ENCODE data around the gene NPHP1. TPM values are rescaled to one million over a fixed set of nuclear protein-coding genes. Genes with fewer than 3 reads are reported as not detected.
"Not testable (repeated sequence)": the region's sequence is repeated elsewhere in the genome, so short reads cannot be mapped to it uniquely, and the experiment has no call there.

The NPHP1 gene
- total RNA-seq, 1 donor from 2014 or later: 9.8 TPM

- TF ChIP-seq CTCF (IDR thresholded peaks at IDR 0.05): no peak
- intact Hi-C loops (cut with DNase I): no loop called here
- no peak overlapping the region for H3K4me3 ChIP-seq
These were observed 37.4 kb downstream of the NPHP1 start for GRCh38 chr2:110167326-110168000.

GRCh38 chr2:110166266-110166665 lies 38.5 kb downstream of the NPHP1 start:
- no peak for TF ChIP-seq CTCF (IDR thresholded peaks at IDR 0.05)

More at GRCh38 chr2:110167326-110168000, 37.4 kb downstream of the NPHP1 start:
- Histone ChIP-seq H3K36me3 (no peaks in the 10 kb centered on the region), H3K27ac (no peak overlapping the region), H3K27me3 (no peaks in the 10 kb centered on the region), H3K9me3 (no peaks in the 10 kb centered on the region), H3K4me1 (no peaks in the 10 kb centered on the region)
- DNase-seq (ENCODE audit: low spot score in 2 of 2): no peak

GRCh38 chr2:110157153-110157793 lies 47.5 kb downstream of the NPHP1 start:
- Histone ChIP-seq H3K27me3 (no peaks in the 10 kb centered on the region), H3K4me1 (peaks cover 0 to 4% of the 10 kb centered on the region in 2 donors), H3K9me3 (peaks cover 0 to 5% of the 10 kb centered on the region in 2 donors), H3K36me3 (no peaks in the 10 kb centered on the region), H3K27ac (peak overlapping the region in 1 of 2 donors; percentile 9), H3K4me3 (no peak overlapping the region)
- TF ChIP-seq CTCF (IDR thresholded peaks at IDR 0.05): peak; percentile 73 to 92 (median 80)
- intact Hi-C loops (cut with DNase I): loop anchor here (2.0 kb wide), 1 partner anchor 40 kb away; no protein-coding TSS in a partner anchor
- no peak for DNase-seq (ENCODE audit: low spot score in 2 of 2)

More at GRCh38 chr2:110166266-110166665, 38.5 kb downstream of the NPHP1 start:
- Histone ChIP-seq H3K4me3 (no peak overlapping the region), H3K27ac (no peak overlapping the region), H3K9me3 (no peaks in the 10 kb centered on the region), H3K27me3 (no peaks in the 10 kb centered on the region), H3K4me1 (no peaks in the 10 kb centered on the region), H3K36me3 (no peaks in the 10 kb centered on the region)
- DNase-seq (ENCODE audit: low spot score in 2 of 2): no peak
- intact Hi-C loops (cut with DNase I): no loop called here

- H3K36me3 ChIP-seq; H3K27me3 ChIP-seq; H3K4me3 ChIP-seq; intact Hi-C loops (cut with DNase I); H3K9me3 ChIP-seq; DNase-seq (ENCODE audit: low spot score in 2 of 2); H3K4me1 ChIP-seq; H3K27ac ChIP-seq: not testable (repeated sequence)
These were observed 50.0 kb downstream of the NPHP1 start for GRCh38 chr2:110154828-110155227.

GRCh38 chr2:110154188-110154587 lies 50.6 kb downstream of the NPHP1 start:
- H3K36me3 ChIP-seq; H3K9me3 ChIP-seq; H3K4me3 ChIP-seq; H3K4me1 ChIP-seq; H3K27me3 ChIP-seq; H3K27ac ChIP-seq; intact Hi-C loops (cut with DNase I); DNase-seq (ENCODE audit: low spot score in 2 of 2): not testable (repeated sequence)

GRCh38 chr2:110153416-110153815 lies 51.4 kb downstream of the NPHP1 start:
- Histone ChIP-seq H3K36me3 (no peaks in the 10 kb centered on the region), H3K4me3 (no peak overlapping the region), H3K9me3 (peaks cover 0 to 5% of the 10 kb centered on the region in 2 donors), H3K27ac (no peak overlapping the region), H3K27me3 (no peaks in the 10 kb centered on the region), H3K4me1 (peaks cover 0 to 11% of the 10 kb centered on the region in 2 donors)
- no peak for DNase-seq (ENCODE audit: low spot score in 2 of 2)
- intact Hi-C loops (cut with DNase I): no loop called here
- TF ChIP-seq CTCF (IDR thresholded peaks at IDR 0.05): no peak
